PC-3 (cell line): ENCODE results near the gene STAB2. TPM values are rescaled to one million over a fixed set of nuclear protein-coding genes. Genes with fewer than 3 reads are reported as not detected.

Source experiments
- ATAC-seq: fragments of 200-7000 bp; cut with Tn5 transposase; 2 replicates; pipeline ENCODE4 v1.9.1; 2020; ENCODE audit warnings: mild to moderate bottlenecking, moderate library complexity
- BruUV-seq: library from RNA; stranded (reverse); fragments of 400-500 nt; replicated peaks from 2 replicates; lab custom pipeline; 2021; lab: Mats Ljungman, UMichigan
- CTCF ChIA-PET: fragments of 300-600 bp; sonication (Branson Sonifier 250); formaldehyde crosslinking; loops from one replicate; lab custom pipeline; 2022; ENCODE audit warnings: antibody characterized with exemption; lab: Charles Lee
- POLR2A ChIA-PET: fragments of 300-600 bp; sonication (Branson Sonifier 250); formaldehyde crosslinking; loops from one replicate; lab custom pipeline; 2022; ENCODE audit warnings: antibody characterized with exemption; ENCODE audit not compliant: unreplicated experiment; lab: Charles Lee
- DNase-seq: peaks from one replicate; pipeline ENCODE4 v3.0.0-alpha.2; 2015
- H2AFZ ChIP-seq: fragments of 300-600 bp; sonication (generic); 2 replicates; pipeline ENCODE4 v1.6.0; 2016; ENCODE audit warnings: antibody characterized with exemption, low read length
- H3F3A ChIP-seq: fragments of 300-600 bp; sonication (generic); one replicate; pipeline ENCODE4 v1.6.0; 2017; ENCODE audit warnings: antibody characterized with exemption, low read length, control low read depth, mild to moderate bottlenecking; ENCODE audit not compliant: unreplicated experiment
- H3K27ac ChIP-seq: fragments of 300-600 bp; sonication (generic); 2 replicates; pipeline ENCODE4 v1.5.1; 2016; ENCODE audit warnings: mild to moderate bottlenecking, low read length
- H3K27me3 ChIP-seq: fragments of 300-600 bp; sonication (generic); 2 replicates; pipeline ENCODE4 v1.6.1; 2016; ENCODE audit warnings: low read length, mixed read lengths
- H3K36me3 ChIP-seq: fragments of 300-600 bp; sonication (generic); 2 replicates; pipeline ENCODE4 v1.6.1; 2016; ENCODE audit warnings: low read depth, mixed run types, low read length, mixed read lengths
- H3K4me1 ChIP-seq: fragments of 300-600 bp; sonication (generic); 2 replicates; pipeline ENCODE4 v1.5.1; 2016; ENCODE audit warnings: low read length; ENCODE audit not compliant: insufficient read depth
- H3K4me2 ChIP-seq: fragments of 300-600 bp; sonication (generic); 2 replicates; pipeline ENCODE4 v1.6.0; 2016; ENCODE audit warnings: low read length
- H3K4me3 ChIP-seq: fragments of 300-600 bp; sonication (generic); 2 replicates; pipeline ENCODE4 v1.5.1; 2016; ENCODE audit warnings: mild to moderate bottlenecking, low read length, mixed read lengths
- H3K79me2 ChIP-seq: fragments of 300-600 bp; sonication (generic); 2 replicates; pipeline ENCODE4 v1.6.1; 2017; ENCODE audit warnings: low read length, mixed read lengths
- H3K9ac ChIP-seq: fragments of 300-600 bp; sonication (generic); 2 replicates; pipeline ENCODE4 v1.6.0; 2016; ENCODE audit warnings: mild to moderate bottlenecking, low read length
- H3K9me2 ChIP-seq: fragments of 300-600 bp; sonication (generic); replicated peaks from 2 replicates; pipeline ENCODE4 v1.6.1; 2016; ENCODE audit warnings: mixed run types, low read length, mixed read lengths
- H3K9me3 ChIP-seq: fragments of 300-600 bp; sonication (generic); 2 replicates; pipeline ENCODE4 v1.6.1; 2016; ENCODE audit warnings: low read length, mixed read lengths
- H4K20me1 ChIP-seq: fragments of 300-600 bp; sonication (generic); 2 replicates; pipeline ENCODE4 v1.6.1; 2016; ENCODE audit warnings: low read length, mixed read lengths
- EZH2 ChIP-seq: fragments of 300-600 bp; sonication (generic); IDR thresholded peaks from one replicate; pipeline ENCODE4 v1.6.1; 2017; ENCODE audit warnings: antibody characterized with exemption, mild to moderate bottlenecking, low read length; ENCODE audit not compliant: unreplicated experiment
- EZH2phosphoT487 ChIP-seq: fragments of 300-600 bp; sonication (generic); IDR thresholded peaks from 2 replicates; pipeline ENCODE4 v1.6.1; 2018; ENCODE audit warnings: mild to moderate bottlenecking, antibody characterized with exemption, low read length, borderline replicate concordance
- intact Hi-C: fragments of 100-400 bp; cut with micrococcal nuclease; formaldehyde crosslinking; loops from 2 replicates; pipeline ENCODE4 v1.9.0; 2023
- total RNA-seq: library from RNA; depleted of rRNA; stranded (reverse); fragments of >200 nt; gene quantifications from 2 replicates; pipeline ENCODE4 v1.2.3, GENCODE V29; 2014
- TF ChIP-seq, protein P1 (sequence below): fragments of 300-600 bp; sonication (generic); conservative IDR thresholded peaks from 2 replicates; pipeline ENCODE4 v1.5.1; 2017; ENCODE audit warnings: antibody characterized with exemption, low read depth, mild to moderate bottlenecking, low read length

Gene STAB2
- total RNA-seq, 1 experiment from 2014 or later, result not detected

GRCh38 chr12:103799504-103799856 lies 212.4 kb downstream of the STAB2 start:
- H2AFZ ChIP-seq, result no peak overlapping the region
- no peaks in the 10 kb centered on the region for H3F3A ChIP-seq
- H3K27me3 ChIP-seq, result no peaks in the 10 kb centered on the region
- H3K9ac ChIP-seq, result no peak overlapping the region
- ATAC-seq (no peak), DNase-seq (no peak)
- H4K20me1 ChIP-seq, result no peaks in the 10 kb centered on the region
- H3K9me3 ChIP-seq, result no peaks in the 10 kb centered on the region
- ChIA-PET CTCF (no interaction called here), POLR2A (no interaction called here)
- no peak overlapping the region for H3K4me3 ChIP-seq
- TF ChIP-seq EZH2, result no peak
- TF ChIP-seq, protein P1, sequence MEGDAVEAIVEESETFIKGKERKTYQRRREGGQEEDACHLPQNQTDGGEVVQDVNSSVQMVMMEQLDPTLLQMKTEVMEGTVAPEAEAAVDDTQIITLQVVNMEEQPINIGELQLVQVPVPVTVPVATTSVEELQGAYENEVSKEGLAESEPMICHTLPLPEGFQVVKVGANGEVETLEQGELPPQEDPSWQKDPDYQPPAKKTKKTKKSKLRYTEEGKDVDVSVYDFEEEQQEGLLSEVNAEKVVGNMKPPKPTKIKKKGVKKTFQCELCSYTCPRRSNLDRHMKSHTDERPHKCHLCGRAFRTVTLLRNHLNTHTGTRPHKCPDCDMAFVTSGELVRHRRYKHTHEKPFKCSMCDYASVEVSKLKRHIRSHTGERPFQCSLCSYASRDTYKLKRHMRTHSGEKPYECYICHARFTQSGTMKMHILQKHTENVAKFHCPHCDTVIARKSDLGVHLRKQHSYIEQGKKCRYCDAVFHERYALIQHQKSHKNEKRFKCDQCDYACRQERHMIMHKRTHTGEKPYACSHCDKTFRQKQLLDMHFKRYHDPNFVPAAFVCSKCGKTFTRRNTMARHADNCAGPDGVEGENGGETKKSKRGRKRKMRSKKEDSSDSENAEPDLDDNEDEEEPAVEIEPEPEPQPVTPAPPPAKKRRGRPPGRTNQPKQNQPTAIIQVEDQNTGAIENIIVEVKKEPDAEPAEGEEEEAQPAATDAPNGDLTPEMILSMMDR, result no peak
- no peak for TF ChIP-seq EZH2phosphoT487
- intact Hi-C loops, result no loop called here
- no peak overlapping the region for H3K4me2 ChIP-seq
- no peaks in the 10 kb centered on the region for H3K9me2 ChIP-seq
- no peak overlapping the region for H3K27ac ChIP-seq
- H3K4me1 ChIP-seq, result peaks cover 30% of the 10 kb centered on the region
- peaks cover 33% of the 10 kb centered on the region for H3K36me3 ChIP-seq
- H3K79me2 ChIP-seq, result peaks cover 6% of the 10 kb centered on the region; the same call in 1 of the 2 replicates
- BruUV-seq, result no TSS peak

- no peaks in the 10 kb centered on the region for H4K20me1 ChIP-seq
- no peaks in the 10 kb centered on the region for H3K27me3 ChIP-seq
- H3F3A ChIP-seq, result no peaks in the 10 kb centered on the region
- no peak overlapping the region for H3K9ac ChIP-seq
- peaks cover 6% of the 10 kb centered on the region; the same call in 1 of the 2 replicates for H3K79me2 ChIP-seq
- no TSS peak for BruUV-seq
- peaks cover 26% of the 10 kb centered on the region for H3K36me3 ChIP-seq
- ATAC-seq (no peak), DNase-seq (peak; percentile 69)
- CTCF ChIA-PET, result no interaction called here
- POLR2A ChIA-PET, result no interaction called here
- intact Hi-C loops, result no loop called here
- TF ChIP-seq EZH2phosphoT487, result no peak
- no peak for TF ChIP-seq EZH2
- TF ChIP-seq, protein P1, result no peak
- no peak overlapping the region for H3K27ac ChIP-seq
- no peaks in the 10 kb centered on the region for H3K9me3 ChIP-seq
- no peaks in the 10 kb centered on the region for H3K9me2 ChIP-seq
- H3K4me1 ChIP-seq, result peaks cover 36% of the 10 kb centered on the region
- H3K4me3 ChIP-seq, result no peak overlapping the region
- H2AFZ ChIP-seq, result no peak overlapping the region
- no peak overlapping the region for H3K4me2 ChIP-seq
Measured at GRCh38 chr12:103799857-103800771, 213.0 kb downstream of the STAB2 start.
